Stimulated activated CD4-positive, alpha-beta T cell treated with anti-CD3 and anti-CD28 coated beads, Interleukin-2, amount 100 ng/mL, for 48 hours (primary cell): Measurements from ENCODE around the gene COG7.

Source experiments
- DNase-seq, 2 donors: peaks; one replicate each; pipeline ENCODE4 v3.0.0-alpha.2; 2020

COG7 gene

DNA sequence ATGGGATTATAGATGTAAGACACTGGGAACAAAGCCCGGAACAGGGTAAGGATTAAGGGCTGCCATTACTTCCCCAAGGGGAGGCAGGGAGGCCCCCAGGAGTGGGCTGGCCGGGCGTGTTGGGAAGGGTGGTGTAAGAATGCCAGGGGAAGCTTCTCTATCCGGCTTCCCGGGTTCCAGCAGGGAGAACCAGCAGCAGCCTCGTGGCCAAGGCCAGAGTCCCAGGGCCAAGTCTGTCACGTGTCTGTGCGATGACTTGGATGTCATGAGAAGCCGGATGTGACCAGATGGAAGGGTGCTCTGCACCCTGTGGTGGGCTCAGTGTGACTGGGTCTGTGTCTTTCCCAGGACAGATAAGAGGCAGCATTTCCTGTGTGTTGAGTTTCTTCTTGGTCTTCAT lies 98.7 kb downstream of the COG7 start:
- no peak for DNase-seq

GRCh38 chr16:23353440-23353839 lies 99.5 kb downstream of the COG7 start:
- no peak for DNase-seq

- DNase-seq, result no peak
Observed at GRCh38 chr16:23351360-23351759, 101.6 kb downstream of the COG7 start.

DNA sequence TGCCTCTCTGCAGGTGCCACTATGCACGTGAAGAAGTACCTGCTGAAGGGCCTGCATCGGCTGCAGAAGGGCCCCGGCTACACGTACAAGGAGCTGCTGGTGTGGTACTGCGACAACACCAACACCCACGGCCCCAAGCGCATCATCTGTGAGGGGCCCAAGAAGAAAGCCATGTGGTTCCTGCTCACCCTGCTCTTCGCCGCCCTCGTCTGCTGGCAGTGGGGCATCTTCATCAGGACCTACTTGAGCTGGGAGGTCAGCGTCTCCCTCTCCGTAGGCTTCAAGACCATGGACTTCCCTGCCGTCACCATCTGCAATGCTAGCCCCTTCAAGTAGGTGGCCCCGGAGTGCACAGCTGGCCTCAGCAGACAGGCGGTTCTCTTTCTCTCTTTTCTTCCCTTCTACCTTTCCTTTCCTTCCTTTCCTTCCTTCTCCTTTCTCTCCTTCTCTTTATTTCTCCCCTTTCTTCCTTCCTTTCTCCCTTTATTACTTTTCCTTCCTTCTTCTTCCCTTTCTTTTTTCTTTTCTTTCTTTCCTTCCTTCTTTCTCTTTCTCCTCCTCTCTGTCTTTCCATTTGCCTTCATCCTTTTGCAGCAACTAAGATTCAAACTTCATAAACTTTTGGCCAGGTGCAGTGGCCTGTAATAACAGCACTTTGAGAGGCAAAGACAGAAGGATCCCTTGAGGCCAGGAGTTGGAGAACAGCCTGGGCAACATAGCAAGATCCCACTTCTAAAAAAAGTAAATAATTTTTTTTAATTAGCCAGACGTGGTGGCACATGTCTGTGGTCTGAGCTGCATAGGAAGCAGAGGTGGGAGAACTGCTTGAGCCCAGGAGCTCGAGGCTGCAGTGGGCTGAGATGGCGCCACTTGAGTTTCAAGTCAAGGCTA lies 104.2 kb downstream of the COG7 start:
- no peak for DNase-seq

GRCh38 chr16:23345237-23345636 lies 107.8 kb downstream of the COG7 start:
- DNase-seq, result no peak

DNA sequence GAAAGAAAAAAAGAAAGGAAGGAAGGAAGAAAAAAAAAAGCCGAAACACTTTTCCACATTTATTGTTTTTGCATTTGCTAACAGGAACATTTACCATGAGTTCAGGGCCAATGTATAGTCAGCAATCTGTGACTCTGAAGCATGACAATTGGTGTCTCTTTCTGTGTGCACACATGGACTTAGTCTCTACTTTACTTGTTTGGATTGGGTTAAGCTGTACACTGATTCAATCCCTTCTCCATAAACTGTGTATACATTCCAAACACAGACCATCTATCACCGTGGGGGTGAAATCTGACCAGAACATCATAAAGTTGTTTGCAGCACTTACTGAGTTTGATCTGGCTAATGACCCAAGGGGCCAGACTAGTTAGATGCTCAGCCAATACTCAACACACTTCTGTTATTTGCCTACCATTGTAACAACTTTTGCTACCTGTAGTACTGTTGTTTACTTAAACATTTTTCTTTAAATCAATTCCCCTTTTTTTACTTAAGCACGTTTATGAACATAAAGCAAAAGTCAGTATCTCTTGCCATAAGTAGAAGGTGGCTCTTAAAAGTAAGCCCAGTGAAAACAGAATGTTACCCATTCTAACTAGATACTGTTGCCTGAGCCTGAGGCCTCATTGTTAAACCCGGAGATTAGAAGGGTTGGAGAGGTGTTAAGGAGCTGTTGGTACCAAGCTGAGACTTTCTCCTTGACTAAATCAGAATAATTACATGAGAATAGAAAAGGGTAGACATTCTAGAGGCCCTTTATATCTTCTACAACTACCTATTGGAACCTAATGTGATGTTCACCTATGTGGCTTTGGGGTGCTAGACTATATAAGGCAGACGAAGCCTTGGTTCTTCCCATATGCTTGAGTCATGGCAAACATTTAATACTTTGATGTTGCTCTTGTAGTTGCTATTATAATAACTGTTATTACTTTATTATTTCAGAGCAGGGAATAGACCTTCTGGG lies 109.1 kb downstream of the COG7 start:
- no peak for DNase-seq

DNA sequence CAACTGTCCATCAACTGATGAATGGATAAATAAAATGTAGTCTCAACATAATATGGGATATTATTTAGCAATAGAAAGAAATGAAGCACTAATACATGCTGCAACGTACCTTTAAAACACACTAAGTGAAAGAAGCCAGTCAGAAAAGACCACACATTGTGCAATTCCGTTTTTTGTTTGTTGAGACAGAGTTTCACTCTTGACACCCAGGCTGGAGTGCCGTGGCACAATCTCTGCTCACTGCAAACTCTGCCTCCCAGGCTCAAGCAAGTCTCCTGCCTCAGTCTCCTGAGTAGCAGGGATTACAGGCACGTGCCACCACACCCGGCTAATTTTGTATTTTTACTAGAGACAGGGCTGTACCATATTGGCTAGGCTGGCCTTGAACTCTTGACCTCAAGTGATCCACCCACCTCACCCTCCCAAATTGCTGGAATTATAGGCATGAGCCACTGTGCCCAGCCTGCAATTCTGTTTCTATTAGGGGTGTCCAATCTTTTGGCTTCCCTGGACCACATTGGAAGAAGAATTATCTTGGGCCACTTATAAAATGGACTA lies 110.8 kb downstream of the COG7 start:
- no peak for DNase-seq

- no peak for DNase-seq
Observed at GRCh38 chr16:23339787-23340186, 113.2 kb downstream of the COG7 start.
